HCT116 (cell line): ENCODE data around the gene AIF1. TPM values are rescaled to one million over a fixed set of nuclear protein-coding genes. Genes with fewer than 3 reads are reported as not detected.

Experiments used
- ATAC-seq: fragments of 200-7000 bp; cut with Tn5 transposase; 2 replicates; pipeline ENCODE4 v1.9.1; 2020; ENCODE audit warnings: mild to moderate bottlenecking, moderate library complexity
- BruUV-seq: library from RNA; stranded (reverse); fragments of 400-500 nt; replicated peaks from 2 replicates; lab custom pipeline; 2021; lab: Mats Ljungman, UMichigan
- CTCF ChIA-PET: fragments of 300-600 bp; sonication (Branson Sonifier 250); formaldehyde crosslinking; loops from one replicate; lab custom pipeline; 2021; ENCODE audit warnings: antibody characterized with exemption; lab: Charles Lee
- POLR2A ChIA-PET: fragments of 300-600, 350-600 bp; sonication (Branson Sonifier 250); formaldehyde crosslinking; loops from one replicate; lab custom pipeline; 2021; ENCODE audit warnings: antibody characterized with exemption; lab: Charles Lee
- RAD21 ChIA-PET, 2 experiments: fragments of 300-600 bp; sonication (Branson Sonifier 250); formaldehyde crosslinking; loops; one replicate each; lab custom pipeline; 2023; ENCODE audit warnings: low total read pairs in 2 of 2; ENCODE audit not compliant: uncharacterized antibody in 2 of 2, unreplicated experiment in 2 of 2, low non-redundant PET in 1 of 2; lab: Charles Lee
- DNase-seq: peaks from one replicate; pipeline ENCODE4 v3.0.0-alpha.2; 2010; ENCODE audit warnings: low read depth, low spot score
- H2AFZ ChIP-seq: fragments of 200-600 bp; shearing (Covaris generic), sonication (generic); 2 replicates; pipeline ENCODE4 v1.6.1; 2017; ENCODE audit warnings: low read depth, mixed run types, mixed read lengths, antibody characterized with exemption, low read length; ENCODE audit not compliant: poor library complexity, severe bottlenecking
- H3K27ac ChIP-seq: 2 replicates; pipeline ENCODE4 v1.5.1; 2012; ENCODE audit warnings: low read depth, low read length
- H3K27me3 ChIP-seq: fragments of 200-600 bp; sonication (generic); 2 replicates; pipeline ENCODE4 v1.6.1; 2016; ENCODE audit warnings: mixed run types, low read length, mixed read lengths; ENCODE audit not compliant: insufficient read depth
- H3K36me3 ChIP-seq, 2 experiments: fragments of 200-500 bp in 1 of 2; fragments of 200-600 bp in 1 of 2; sonication (Bioruptor generic) in 1 of 2; sonication (generic) in 1 of 2; 2 replicates each; pipeline versions ENCODE4 v1.5.1 to v1.6.1; 2014 to 2016; ENCODE audit warnings: low read length in 2 of 2, inconsistent platforms in 1 of 2, mixed read lengths in 1 of 2, mixed run types in 1 of 2; ENCODE audit not compliant: insufficient read depth in 2 of 2, control insufficient read depth in 1 of 2
- H3K4me1 ChIP-seq, 2 experiments: fragments of 200-600 bp in 1 of 2; sonication (generic) in 1 of 2; 2 replicates each; pipeline versions ENCODE4 v1.5.1 to v1.6.1; 2012 to 2017; ENCODE audit warnings: low read length in 2 of 2, inconsistent platforms in 1 of 2, mild to moderate bottlenecking in 1 of 2, mixed read lengths in 1 of 2, mixed run types in 1 of 2, moderate library complexity in 1 of 2; ENCODE audit not compliant: insufficient read depth in 2 of 2, control insufficient read depth in 1 of 2
- H3K4me2 ChIP-seq: fragments of 200-600 bp; sonication (generic); 2 replicates; pipeline ENCODE4 v1.6.1; 2017; ENCODE audit warnings: mixed run types, low read length, mixed read lengths
- H3K4me3 ChIP-seq, 2 experiments: fragments of 200-600 bp in 1 of 2; sonication (generic) in 1 of 2; replicated peaks in 1 of 2; 2 replicates each; pipeline ENCODE4 v1.5.1; 2011 to 2016; ENCODE audit warnings: low read length in 2 of 2, control low read depth in 1 of 2, low read depth in 1 of 2, mild to moderate bottlenecking in 1 of 2, mixed read lengths in 1 of 2, mixed run types in 1 of 2
- H3K79me2 ChIP-seq: fragments of 200-600 bp; sonication (generic); 2 replicates; pipeline ENCODE4 v1.6.1; 2017; ENCODE audit warnings: mild to moderate bottlenecking, mixed run types, low read length, moderate library complexity, mixed read lengths; ENCODE audit not compliant: insufficient read depth
- H3K9ac ChIP-seq: fragments of 200-600 bp; sonication (generic); 2 replicates; pipeline ENCODE4 v1.6.1; 2016; ENCODE audit warnings: low read length, mixed read lengths
- H3K9me2 ChIP-seq: fragments of 200-600 bp; sonication (generic), shearing (Covaris generic); 2 replicates; pipeline ENCODE4 v1.6.1; 2017; ENCODE audit warnings: mixed run types, mild to moderate bottlenecking, moderate library complexity; ENCODE audit not compliant: insufficient read depth
- H3K9me3 ChIP-seq, 2 experiments: fragments of 200-500 bp in 1 of 2; fragments of 200-600 bp in 1 of 2; sonication (Bioruptor generic) in 1 of 2; sonication (generic) in 1 of 2; 2 replicates each; pipeline ENCODE4 v1.6.1; 2014 to 2017; ENCODE audit warnings: low read length in 2 of 2, mixed read lengths in 2 of 2, inconsistent platforms in 1 of 2, low read depth in 1 of 2, mild to moderate bottlenecking in 1 of 2, mixed run types in 1 of 2, moderate library complexity in 1 of 2; ENCODE audit not compliant: control insufficient read depth in 1 of 2, insufficient read depth in 1 of 2
- H4K20me1 ChIP-seq: fragments of 200-600 bp; sonication (generic), shearing (Covaris generic); 2 replicates; pipeline ENCODE4 v1.6.1; 2017; ENCODE audit warnings: mixed run types, mild to moderate bottlenecking, moderate library complexity; ENCODE audit not compliant: insufficient read depth
- CBX3 ChIP-seq: IDR thresholded peaks from 2 replicates; pipeline ENCODE4 v1.6.1; 2012; ENCODE audit warnings: low read depth
- CEBPB ChIP-seq: IDR thresholded peaks from 2 replicates; pipeline ENCODE4 v1.6.1; 2012; ENCODE audit warnings: low read depth
- EGR1 ChIP-seq: IDR thresholded peaks from 2 replicates; pipeline ENCODE4 v1.6.1; 2012; ENCODE audit warnings: low read depth
- EZH2 ChIP-seq: fragments of 200-600 bp; sonication (generic); IDR thresholded peaks from 2 replicates; pipeline ENCODE4 v1.6.1; 2017; ENCODE audit warnings: antibody characterized with exemption, mixed run types
- EZH2phosphoT487 ChIP-seq: fragments of 200-600 bp; IDR thresholded peaks from 2 replicates; pipeline ENCODE4 v1.6.1; 2018; ENCODE audit warnings: antibody characterized with exemption, borderline replicate concordance
- FOSL1 ChIP-seq: IDR thresholded peaks from 2 replicates; pipeline ENCODE4 v1.6.1; 2012; ENCODE audit warnings: low read depth
- JUND ChIP-seq: IDR thresholded peaks from 2 replicates; pipeline ENCODE4 v1.6.1; 2012
- POLR2A ChIP-seq: IDR thresholded peaks from 2 replicates; pipeline ENCODE4 v1.7.0; 2011; ENCODE audit warnings: borderline replicate concordance; ENCODE audit not compliant: insufficient read depth, insufficient read length; ENCODE audit errors: extremely low read depth
- POLR2AphosphoS5 ChIP-seq: IDR thresholded peaks from 2 replicates; pipeline ENCODE4 v1.6.1; 2011; ENCODE audit warnings: mild to moderate bottlenecking, low read depth, low read length, moderate library complexity
- RAD21 ChIP-seq: IDR thresholded peaks from 2 replicates; pipeline ENCODE4 v1.6.1; 2012; ENCODE audit warnings: low read depth, mild to moderate bottlenecking
- SP1 ChIP-seq: IDR thresholded peaks from 2 replicates; pipeline ENCODE4 v1.6.1; 2012; ENCODE audit warnings: low read depth
- TCF7L2 ChIP-seq: IDR thresholded peaks from 2 replicates; pipeline ENCODE4 v1.7.0; 2011; ENCODE audit warnings: borderline replicate concordance, inconsistent platforms; ENCODE audit not compliant: insufficient read depth, insufficient read length; ENCODE audit errors: extremely low read depth
- YY1 ChIP-seq: IDR thresholded peaks from 2 replicates; pipeline ENCODE4 v1.6.1; 2011; ENCODE audit warnings: low read length, low read depth, moderate library complexity, mild to moderate bottlenecking; ENCODE audit not compliant: insufficient replicate concordance; ENCODE audit errors: extremely low read depth
- ZFX ChIP-seq: fragments of 450-650 bp; IDR thresholded peaks from 2 replicates; pipeline ENCODE4 v1.6.1; 2017
- ZNF274 ChIP-seq: fragments of 200-500 bp; sonication (Bioruptor generic); IDR thresholded peaks from 2 replicates; pipeline ENCODE4 v1.6.1; 2014; ENCODE audit warnings: mild to moderate bottlenecking, low read depth, low read length, inconsistent platforms
- intact Hi-C: fragments of 100-400 bp; cut with micrococcal nuclease; formaldehyde crosslinking; loops from 2 replicates; pipeline ENCODE4 v1.10.0; 2022
- total RNA-seq: library from RNA; stranded (reverse); gene quantifications from one replicate; pipeline ENCODE4 v1.2.1, GENCODE V29; 2021; ENCODE audit not compliant: unreplicated experiment
- TF ChIP-seq, protein P1 (sequence below): IDR thresholded peaks from 2 replicates; pipeline ENCODE4 v1.6.1; 2012

AIF1 gene
- total RNA-seq, 1 experiment from 2014 or later: not detected

GRCh38 chr6:31582230-31582643 lies 32.8 kb upstream of the AIF1 start, which contains the start of gene LTB:
Gene LTB, minus strand, starts transcription at chr6:31582424. Its CDS starts 7 bp downstream, at chr6:31582417.
- BruUV-seq: no TSS peak
- DNase-seq (no peak), ATAC-seq (no peak)
- Histone ChIP-seq H3K27me3 (no peaks in the 10 kb centered on the region), H3K9me3 (no peaks in the 10 kb centered on the region), H4K20me1 (no peaks in the 10 kb centered on the region), H3K27ac (peak within 1 kb of the TSS; percentile 8; the same call in 1 of the 2 replicates), H3K36me3 (no peaks in the 10 kb centered on the region), H2AFZ (peak within 1 kb of the TSS; percentile 79), H3K9ac (peak within 1 kb of the TSS; percentile 73), H3K9me2 (no peaks in the 10 kb centered on the region), H3K4me3 (peak within 1 kb of the TSS; percentile 65 to 75), H3K4me2 (peak within 1 kb of the TSS; percentile 97), H3K79me2 (no peaks in the 10 kb centered on the region), H3K4me1 (peaks cover 4 to 15% of the 10 kb centered on the region in 2 experiments; a peak in 2 of 4 replicates)
- ChIA-PET RAD21 (no interaction called here), CTCF (interaction anchor here (1.1 to 7.8 kb wide), 2 partner anchors 12 to 15 kb away, joined by 3 to 70 read pairs; no protein-coding TSS in a partner anchor), POLR2A (interaction anchor here (0.6 to 1.9 kb wide), 2 partner anchors 36 to 38 kb away, joined by 3 to 6 read pairs; partner anchors contain the start of genes ATP6V1G2 and NFKBIL1)
- intact Hi-C loops: no loop called here
- TF ChIP-seq POLR2A (no peak), ZFX (no peak), YY1 (no peak), TCF7L2 (no peak), SP1 (no peak), JUND (no peak), EGR1 (no peak), ZNF274 (no peak), EZH2phosphoT487 (no peak), FOSL1 (no peak), POLR2AphosphoS5 (no peak), CEBPB (no peak), RAD21 (no peak), EZH2 (no peak), CBX3 (no peak)
- TF ChIP-seq, protein P1, sequence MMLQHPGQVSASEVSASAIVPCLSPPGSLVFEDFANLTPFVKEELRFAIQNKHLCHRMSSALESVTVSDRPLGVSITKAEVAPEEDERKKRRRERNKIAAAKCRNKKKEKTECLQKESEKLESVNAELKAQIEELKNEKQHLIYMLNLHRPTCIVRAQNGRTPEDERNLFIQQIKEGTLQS: no peak
